Stomach (tissue), 4 donors: Measurements from ENCODE around the gene PSMD3.
A peak's percentile ranks its signal among the peaks of the same experiment; 100 is the strongest.

ENCODE experiments used
- EP300 ChIP-seq: sonication (generic); formaldehyde crosslinking; IDR thresholded peaks from one replicate; pipeline ENCODE4 v1.6.1; 2017; ENCODE audit warnings: antibody characterized with exemption
- POLR2AphosphoS5 ChIP-seq, 3 donors: sonication (generic); formaldehyde crosslinking; IDR thresholded peaks; one replicate each; pipeline ENCODE4 v1.6.1; 2016; ENCODE audit warnings: antibody characterized with exemption in 3 of 3
- TF ChIP-seq, protein P1 (sequence below), 7 experiments: fragments of 450-650 bp in 4 of 7; fragments of 200-600 bp in 3 of 7; sonication (generic) in 3 of 7; IDR thresholded peaks; one replicate each; pipeline ENCODE4 v1.5.1; 2016 to 2019; ENCODE audit warnings: antibody characterized with exemption in 7 of 7, control low read depth in 2 of 7, mild to moderate bottlenecking in 1 of 7

DNA sequence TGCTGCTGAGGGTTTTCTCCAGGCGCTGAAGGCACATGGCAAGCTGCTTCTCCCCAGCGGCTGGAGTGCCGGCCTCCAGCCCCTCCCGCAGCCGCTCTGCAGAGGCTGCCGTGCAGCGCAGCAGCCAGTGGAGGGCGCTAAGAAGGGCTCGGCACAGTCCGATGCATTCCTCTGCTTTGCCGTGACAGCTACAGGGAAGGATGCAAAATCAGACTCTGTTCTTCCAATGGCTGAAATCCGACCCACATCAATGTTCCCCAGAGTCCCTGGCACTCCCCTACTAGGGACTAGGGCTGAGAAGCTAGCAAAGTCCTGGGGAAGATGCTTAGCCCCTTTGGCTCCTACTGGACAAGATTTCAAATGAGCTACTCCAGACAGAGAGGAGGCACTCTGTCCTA lies 54.6 kb downstream of the PSMD3 start:
- TF ChIP-seq EP300 (no peak), POLR2AphosphoS5 (IDR thresholded peaks at IDR 0.05) (no peak)
- TF ChIP-seq, protein P1, sequence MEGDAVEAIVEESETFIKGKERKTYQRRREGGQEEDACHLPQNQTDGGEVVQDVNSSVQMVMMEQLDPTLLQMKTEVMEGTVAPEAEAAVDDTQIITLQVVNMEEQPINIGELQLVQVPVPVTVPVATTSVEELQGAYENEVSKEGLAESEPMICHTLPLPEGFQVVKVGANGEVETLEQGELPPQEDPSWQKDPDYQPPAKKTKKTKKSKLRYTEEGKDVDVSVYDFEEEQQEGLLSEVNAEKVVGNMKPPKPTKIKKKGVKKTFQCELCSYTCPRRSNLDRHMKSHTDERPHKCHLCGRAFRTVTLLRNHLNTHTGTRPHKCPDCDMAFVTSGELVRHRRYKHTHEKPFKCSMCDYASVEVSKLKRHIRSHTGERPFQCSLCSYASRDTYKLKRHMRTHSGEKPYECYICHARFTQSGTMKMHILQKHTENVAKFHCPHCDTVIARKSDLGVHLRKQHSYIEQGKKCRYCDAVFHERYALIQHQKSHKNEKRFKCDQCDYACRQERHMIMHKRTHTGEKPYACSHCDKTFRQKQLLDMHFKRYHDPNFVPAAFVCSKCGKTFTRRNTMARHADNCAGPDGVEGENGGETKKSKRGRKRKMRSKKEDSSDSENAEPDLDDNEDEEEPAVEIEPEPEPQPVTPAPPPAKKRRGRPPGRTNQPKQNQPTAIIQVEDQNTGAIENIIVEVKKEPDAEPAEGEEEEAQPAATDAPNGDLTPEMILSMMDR (IDR thresholded peaks at IDR 0.05): peak in 3 of 7 experiments; percentile 11 to 33 (median 22)
